HepG2 (cell line): ENCODE measurements around the gene AUTS2. TPM values are rescaled to one million over a fixed set of nuclear protein-coding genes. Genes with fewer than 3 reads are reported as not detected.

Experiments used
- ATAC-seq: fragments of 200-7000 bp; cut with Tn5 transposase; 3 replicates; pipeline ENCODE4 v1.9.1; 2020; ENCODE audit warnings: mild to moderate bottlenecking, moderate library complexity
- BruUV-seq: library from RNA; stranded (reverse); fragments of 400-500 nt; replicated peaks from 2 replicates; lab custom pipeline; 2021; lab: Mats Ljungman, UMichigan
- CTCF ChIA-PET: fragments of 300-600 bp; formaldehyde crosslinking; extraction: SDS; loops from one replicate; lab custom pipeline; 2021; ENCODE audit warnings: low total read pairs, inconsistent platforms, low intra/inter-chr PET ratio; lab: Yijun Ruan, JAX
- POLR2A ChIA-PET: fragments of 350-600 bp; sonication (Branson Sonifier 250); formaldehyde crosslinking; loops from one replicate; lab custom pipeline; 2020; ENCODE audit warnings: antibody characterized with exemption, inconsistent platforms; lab: Yijun Ruan, JAX
- DNase-seq: peaks from one replicate; pipeline ENCODE4 v3.0.0-alpha.2; 2015; ENCODE audit warnings: low spot score
- FAIRE-seq: peaks from 3 replicates; lab custom pipeline; 2011; peaks lifted over from hg19 to GRCh38; lab: Jason Lieb, UNC
- H2AFZ ChIP-seq: one replicate; pipeline ENCODE4 v1.6.1; 2011; ENCODE audit warnings: low read length, inconsistent platforms
- H3K27ac ChIP-seq: fragments of 300-600 bp; 3 replicates; pipeline ENCODE4 v1.8.0; 2011; ENCODE audit warnings: mixed run types, mild to moderate bottlenecking, mixed read lengths, low read length, inconsistent platforms; ENCODE audit not compliant: insufficient read depth; ENCODE audit errors: extremely low read length
- H3K27me3 ChIP-seq, 2 experiments: fragments of 200-600 bp in 1 of 2; 2 replicates in 1 of 2; 3 replicates in 1 of 2; pipeline versions ENCODE4 v1.6.0 to v1.8.0; 2011; ENCODE audit warnings: low read length in 2 of 2, mild to moderate bottlenecking in 2 of 2, moderate library complexity in 2 of 2, inconsistent platforms in 1 of 2; ENCODE audit not compliant: insufficient read depth in 2 of 2, control insufficient read depth in 1 of 2
- H3K36me3 ChIP-seq, 2 experiments: fragments of 200-600 bp in 1 of 2; replicated peaks in 1 of 2; 2 replicates in 1 of 2; 3 replicates in 1 of 2; pipeline versions ENCODE4 v1.5.1 to v1.8.0; 2011; ENCODE audit warnings: low read length in 2 of 2, inconsistent platforms in 1 of 2; ENCODE audit not compliant: insufficient read depth in 2 of 2, control insufficient read depth in 1 of 2
- H3K4me1 ChIP-seq: 2 replicates; pipeline ENCODE4 v1.5.1; 2012; ENCODE audit warnings: low read length, inconsistent platforms; ENCODE audit not compliant: insufficient read depth
- H3K4me2 ChIP-seq: 2 replicates; pipeline ENCODE4 v1.6.0; 2011; ENCODE audit warnings: low read depth, low read length, inconsistent platforms
- H3K4me3 ChIP-seq, 3 experiments: fragments of 200-600 bp in 1 of 3; sonication (generic), shearing (Covaris generic) in 1 of 3; replicated peaks in 1 of 3; 2 replicates each; pipeline ENCODE4 v1.5.1; 2011 to 2016; ENCODE audit warnings: low read length in 3 of 3, inconsistent platforms in 2 of 3, low read depth in 2 of 3, mild to moderate bottlenecking in 2 of 3, control low read depth in 1 of 3, mixed read lengths in 1 of 3; ENCODE audit not compliant: insufficient read depth in 1 of 3
- H3K79me2 ChIP-seq: one replicate; pipeline ENCODE4 v1.6.1; 2011; ENCODE audit warnings: low read length, inconsistent platforms; ENCODE audit not compliant: insufficient read depth
- H3K9ac ChIP-seq: 2 replicates; pipeline ENCODE4 v1.6.0; 2011; ENCODE audit warnings: mild to moderate bottlenecking, low read depth, low read length, inconsistent platforms; ENCODE audit not compliant: insufficient read depth
- H3K9me3 ChIP-seq: 2 replicates; pipeline ENCODE4 v1.5.1; 2012; ENCODE audit warnings: mild to moderate bottlenecking, low read length
- H4K20me1 ChIP-seq: 2 replicates; pipeline ENCODE4 v1.6.0; 2011; ENCODE audit warnings: inconsistent platforms, mild to moderate bottlenecking, low read length, moderate library complexity; ENCODE audit not compliant: insufficient read depth
- BRD4 ChIP-seq: sonication (generic); formaldehyde crosslinking; IDR thresholded peaks from 2 replicates; pipeline ENCODE4 v1.4.0; 2020; ENCODE audit warnings: missing genetic modification reagents
- E2F5 ChIP-seq: sonication (generic); formaldehyde crosslinking; conservative IDR thresholded peaks from 2 replicates; pipeline ENCODE4 v1.4.0; 2020; ENCODE audit warnings: missing genetic modification reagents
- ELK4 ChIP-seq: sonication (generic); formaldehyde crosslinking; IDR thresholded peaks from 2 replicates; pipeline ENCODE4 v1.9.0; 2021; ENCODE audit warnings: missing genetic modification reagents, borderline replicate concordance
- MBD4 ChIP-seq: IDR thresholded peaks from 2 replicates; pipeline ENCODE4 v1.6.1; 2012; ENCODE audit warnings: low read length, inconsistent platforms, borderline replicate concordance
- PHF5A ChIP-seq: IDR thresholded peaks from one replicate; pipeline ENCODE4 v1.6.1; 2018; ENCODE audit warnings: low read depth, missing genetic modification reagents; ENCODE audit not compliant: unreplicated experiment
- REST ChIP-seq, 2 experiments: IDR thresholded peaks; 2 replicates each; pipeline ENCODE4 v1.6.1; 2011 to 2012; ENCODE audit warnings: low read length in 2 of 2, borderline replicate concordance in 1 of 2, low read depth in 1 of 2, mild to moderate bottlenecking in 1 of 2, moderate library complexity in 1 of 2
- STAT6 ChIP-seq: sonication (generic); formaldehyde crosslinking; IDR thresholded peaks from 2 replicates; pipeline ENCODE4 v1.4.0; 2020; ENCODE audit warnings: missing genetic modification reagents, mild to moderate bottlenecking, borderline replicate concordance
- ZFX ChIP-seq: sonication (generic); formaldehyde crosslinking; IDR thresholded peaks from 2 replicates; pipeline ENCODE4 v1.4.0; 2020; ENCODE audit warnings: mild to moderate bottlenecking, low read depth, missing genetic modification reagents, moderate library complexity
- ZNF567 ChIP-seq: sonication (generic); formaldehyde crosslinking; IDR thresholded peaks from 2 replicates; pipeline ENCODE4 v1.8.1; 2023; ENCODE audit warnings: mild to moderate bottlenecking, missing genetic modification reagents, borderline replicate concordance
- ZNF605 ChIP-seq: sonication (generic); formaldehyde crosslinking; IDR thresholded peaks from 2 replicates; pipeline ENCODE4 v1.8.0; 2022; ENCODE audit warnings: mild to moderate bottlenecking, missing genetic modification reagents
- WGBS: methylation state at CpG from one replicate; pipeline ENCODE4 v1.1.6; 2017; ENCODE audit warnings: low lambda C conversion rate; 5-methylcytosine and 5-hydroxymethylcytosine counted together
- in situ Hi-C: cut with HindIII; loops from 2 replicates; pipeline ENCODE4 v1.10.0; 2017; ENCODE audit warnings: low pct_unique_long_range_greater_than_20kb; ENCODE audit not compliant: extremely low pct_ligation_motif_present
- intact Hi-C: fragments of 100-400 bp; cut with micrococcal nuclease; formaldehyde crosslinking; loops from one replicate; pipeline ENCODE4 v1.10.0; 2022; ENCODE audit not compliant: unreplicated experiment
- polyA plus RNA-seq, 8 experiments: library from polyadenylated mRNA; depleted of rRNA in 3 of 8; stranded (reverse) in 7 of 8; unstranded in 1 of 8; fragments of >200 nt; fragmentation: Illumina TruSeq in 4 of 8; extraction: Trizol in 4 of 8; gene quantifications; 2 replicates each; pipeline versions ENCODE4 v1.2.1 to v1.2.3, GENCODE V29; 2011 to 2016; ENCODE audit warnings: low read depth in 4 of 8, missing spikeins in 1 of 8, mixed read lengths in 1 of 8; ENCODE audit not compliant: insufficient read depth in 1 of 8
- total RNA-seq, 5 experiments: library from RNA; depleted of rRNA; stranded (reverse); fragments of >200 nt; fragmentation: Illumina TruSeq; extraction: Trizol; gene quantifications; 2 replicates each; pipeline ENCODE4 v1.2.3, GENCODE V29; 2016; ENCODE audit warnings: low read depth in 1 of 5

Gene AUTS2
- total and polyA plus RNA-seq, 2 of the 13 experiments (the other 11 are each of a cell fraction or from before 2014, with no cell fraction given): 0.38 TPM; not detected in 1

- intact Hi-C loops (no loop called here), in situ Hi-C loops (no loop called here)
- CTCF ChIA-PET: no interaction called here
- H2AFZ ChIP-seq: no peak overlapping the region
- WGBS: 1% methylated on average over 2 of the region's 2 CpGs
- TF ChIP-seq ZFX (CRISPR knock-in tag) (no peak), PHF5A (CRISPR knock-in tag) (no peak), ELK4 (CRISPR knock-in tag) (no peak), STAT6 (CRISPR knock-in tag) (no peak), ZNF605 (CRISPR knock-in tag) (no peak), ZNF567 (CRISPR knock-in tag) (no peak), BRD4 (CRISPR knock-in tag) (no peak), REST (IDR thresholded peaks at IDR 0.05; ENCODE audit: borderline replicate concordance in 1 of 2, low read depth in 1 of 2, low read length in 2 of 2) (no peak), E2F5 (CRISPR knock-in tag) (no peak), MBD4 (no peak)
- TF ChIP-seq, all 625 proteins: peak for 0
- Histone ChIP-seq H3K9ac (no peak overlapping the region), H3K4me3 (no peak overlapping the region), H3K9me3 (no peaks in the 10 kb centered on the region), H3K27ac (no peak overlapping the region), H3K79me2 (no peaks in the 10 kb centered on the region), H4K20me1 (no peaks in the 10 kb centered on the region), H3K4me1 (no peaks in the 10 kb centered on the region), H3K27me3 (no peaks in the 10 kb centered on the region), H3K4me2 (no peak overlapping the region), H3K36me3 (no peaks in the 10 kb centered on the region)
- no peak for FAIRE-seq
- POLR2A ChIA-PET: no interaction called here
- DNase-seq: no peak
- BruUV-seq: no TSS peak
- no peak for ATAC-seq
These were observed 116.8 kb downstream of the AUTS2 start for GRCh38 chr7:69714886-69715576.
